Loucy (cell line): ENCODE results near the gene TRERF1.

ENCODE experiments used
- H2AFZ ChIP-seq: fragments of 200-600 bp; sonication (generic); 2 replicates; pipeline ENCODE4 v1.6.0; 2016; ENCODE audit warnings: antibody characterized with exemption, mild to moderate bottlenecking, low read length, moderate library complexity
- H3F3A ChIP-seq: fragments of 200-600 bp; 2 replicates; pipeline ENCODE4 v1.6.0; 2016; ENCODE audit warnings: antibody characterized with exemption, low read depth, mild to moderate bottlenecking
- H3K27me3 ChIP-seq: fragments of 200-600 bp; sonication (generic); 2 replicates; pipeline ENCODE4 v1.6.1; 2014; ENCODE audit warnings: low read length, mild to moderate bottlenecking; ENCODE audit not compliant: insufficient read depth, poor library complexity, severe bottlenecking
- H3K36me3 ChIP-seq: fragments of 200-600 bp; sonication (generic); 2 replicates; pipeline ENCODE4 v1.6.1; 2016; ENCODE audit warnings: low read length; ENCODE audit not compliant: insufficient read depth
- H3K4me1 ChIP-seq: fragments of 200-600 bp; sonication (generic); 2 replicates; pipeline ENCODE4 v1.5.1; 2014; ENCODE audit warnings: low read length, mild to moderate bottlenecking; ENCODE audit not compliant: insufficient read depth, poor library complexity, severe bottlenecking
- H3K4me2 ChIP-seq: fragments of 200-600 bp; sonication (generic); 2 replicates; pipeline ENCODE4 v1.6.0; 2014; ENCODE audit warnings: antibody characterized with exemption, low read length, low read depth, mild to moderate bottlenecking; ENCODE audit not compliant: poor library complexity, severe bottlenecking
- H3K4me3 ChIP-seq: fragments of 200-600 bp; sonication (generic); 2 replicates; pipeline ENCODE4 v1.5.1; 2014; ENCODE audit warnings: low read length, mild to moderate bottlenecking, mixed read lengths; ENCODE audit not compliant: poor library complexity, severe bottlenecking
- H3K79me2 ChIP-seq: fragments of 200-600 bp; sonication (generic); 2 replicates; pipeline ENCODE4 v1.6.1; 2014; ENCODE audit warnings: low read length; ENCODE audit not compliant: insufficient read depth
- H3K9ac ChIP-seq: fragments of 200-600 bp; sonication (generic); 2 replicates; pipeline ENCODE4 v1.6.0; 2014; ENCODE audit warnings: mild to moderate bottlenecking, low read depth, low read length, moderate library complexity; ENCODE audit not compliant: poor library complexity, severe bottlenecking
- H3K9me2 ChIP-seq: fragments of 200-600 bp; sonication (generic); replicated peaks from 2 replicates; pipeline ENCODE4 v1.6.1; 2016; ENCODE audit warnings: low read depth, low read length, mixed read lengths
- H3K9me3 ChIP-seq: fragments of 200-600 bp; sonication (generic); 2 replicates; pipeline ENCODE4 v1.6.1; 2014; ENCODE audit warnings: mild to moderate bottlenecking, antibody characterized with exemption, low read length, low read depth; ENCODE audit not compliant: insufficient read depth
- H4K20me1 ChIP-seq: fragments of 200-600 bp; sonication (generic); 2 replicates; pipeline ENCODE4 v1.6.0; 2014; ENCODE audit warnings: antibody characterized with exemption, low read length, mild to moderate bottlenecking; ENCODE audit not compliant: insufficient read depth, poor library complexity, severe bottlenecking
- EZH2phosphoT487 ChIP-seq: fragments of 200-600 bp; IDR thresholded peaks from 2 replicates; pipeline ENCODE4 v1.6.1; 2018; ENCODE audit warnings: antibody characterized with exemption, mild to moderate bottlenecking, moderate library complexity, borderline replicate concordance
- TF ChIP-seq, protein P1 (sequence below): fragments of 200-600 bp; sonication (generic); conservative IDR thresholded peaks from 2 replicates; pipeline ENCODE4 v1.5.1; 2014; ENCODE audit warnings: mild to moderate bottlenecking, antibody characterized with exemption, low read length

Gene TRERF1

DNA sequence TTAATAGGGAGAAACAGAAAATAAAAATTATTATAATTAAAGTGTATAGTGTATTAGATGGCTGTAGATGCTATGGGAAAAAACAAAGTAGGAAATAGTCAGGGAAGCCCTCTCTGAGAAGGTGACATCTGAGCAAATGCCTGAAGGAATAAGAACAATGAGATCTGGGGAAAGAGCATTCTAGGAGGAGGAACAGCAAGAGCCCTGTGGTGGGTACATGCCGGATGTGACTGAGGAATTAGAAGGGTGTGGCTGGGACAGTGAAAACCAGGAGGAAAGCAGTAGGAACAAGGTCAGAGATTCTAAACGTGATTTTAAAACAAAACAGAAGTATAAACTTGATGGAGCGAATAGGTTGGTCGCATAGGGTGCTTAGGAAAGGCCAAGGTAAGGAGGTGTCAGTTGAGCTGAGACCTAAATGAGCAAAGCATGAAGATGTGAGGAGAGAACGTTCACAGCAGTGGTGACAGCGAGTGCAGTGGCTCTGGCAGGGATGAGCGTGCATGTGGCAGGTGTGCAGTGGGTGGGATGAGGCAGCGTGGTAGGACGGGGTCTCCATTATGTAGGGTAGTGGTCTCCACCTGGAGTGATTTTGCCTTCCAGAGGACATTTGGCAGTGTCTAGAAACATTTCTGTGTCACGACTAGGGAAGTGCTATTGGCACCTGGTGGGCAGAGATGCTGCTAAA lies 137.0 kb downstream of the TRERF1 start:
- H3K4me2 ChIP-seq = no peak overlapping the region
- peaks cover 7% of the 10 kb centered on the region; the same call in 1 of the 2 replicates for H3K79me2 ChIP-seq

DNA sequence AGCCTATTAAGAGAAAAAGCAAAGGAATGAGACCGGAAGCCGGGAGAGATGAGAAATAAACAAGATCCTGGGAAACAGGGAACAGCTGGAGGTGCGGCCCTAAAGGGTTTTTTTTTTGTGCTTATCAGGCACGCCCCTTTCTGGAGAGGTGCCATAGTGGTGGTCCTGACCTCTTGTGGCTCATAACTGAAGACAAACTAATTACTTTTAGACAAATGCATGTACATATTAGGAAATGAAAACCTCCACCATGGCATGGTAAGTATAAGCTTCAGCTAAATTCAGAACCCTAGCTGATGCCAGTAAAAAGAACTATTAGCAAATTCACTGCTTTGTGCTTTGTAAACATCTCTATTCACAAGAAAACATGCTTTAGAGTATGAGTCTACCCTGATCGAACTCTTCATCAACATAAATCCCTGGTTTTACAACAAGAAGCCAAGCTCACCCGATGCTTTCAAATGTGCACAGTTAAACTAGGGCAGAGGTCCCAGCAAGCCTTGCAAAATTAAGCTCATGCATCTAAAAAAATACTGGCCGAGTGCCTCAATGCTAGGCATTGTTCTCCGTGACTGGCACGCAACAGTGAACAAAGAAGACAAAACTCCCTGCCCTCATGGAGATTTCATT lies 137.7 kb downstream of the TRERF1 start:
- Histone ChIP-seq H3K9me3 (no peaks in the 10 kb centered on the region), H3K4me3 (no peak overlapping the region), H3K4me2 (no peak overlapping the region), H3K79me2 (peaks cover 7% of the 10 kb centered on the region; the same call in 1 of the 2 replicates), H3K27me3 (no peaks in the 10 kb centered on the region), H3K36me3 (no peaks in the 10 kb centered on the region; the same call in 1 of the 2 replicates), H4K20me1 (peaks cover 3% of the 10 kb centered on the region), H3K9me2 (no peaks in the 10 kb centered on the region), H3K9ac (no peak overlapping the region), H3K4me1 (peaks cover 11% of the 10 kb centered on the region), H2AFZ (no peak overlapping the region), H3F3A (no peaks in the 10 kb centered on the region)
- TF ChIP-seq, protein P1, sequence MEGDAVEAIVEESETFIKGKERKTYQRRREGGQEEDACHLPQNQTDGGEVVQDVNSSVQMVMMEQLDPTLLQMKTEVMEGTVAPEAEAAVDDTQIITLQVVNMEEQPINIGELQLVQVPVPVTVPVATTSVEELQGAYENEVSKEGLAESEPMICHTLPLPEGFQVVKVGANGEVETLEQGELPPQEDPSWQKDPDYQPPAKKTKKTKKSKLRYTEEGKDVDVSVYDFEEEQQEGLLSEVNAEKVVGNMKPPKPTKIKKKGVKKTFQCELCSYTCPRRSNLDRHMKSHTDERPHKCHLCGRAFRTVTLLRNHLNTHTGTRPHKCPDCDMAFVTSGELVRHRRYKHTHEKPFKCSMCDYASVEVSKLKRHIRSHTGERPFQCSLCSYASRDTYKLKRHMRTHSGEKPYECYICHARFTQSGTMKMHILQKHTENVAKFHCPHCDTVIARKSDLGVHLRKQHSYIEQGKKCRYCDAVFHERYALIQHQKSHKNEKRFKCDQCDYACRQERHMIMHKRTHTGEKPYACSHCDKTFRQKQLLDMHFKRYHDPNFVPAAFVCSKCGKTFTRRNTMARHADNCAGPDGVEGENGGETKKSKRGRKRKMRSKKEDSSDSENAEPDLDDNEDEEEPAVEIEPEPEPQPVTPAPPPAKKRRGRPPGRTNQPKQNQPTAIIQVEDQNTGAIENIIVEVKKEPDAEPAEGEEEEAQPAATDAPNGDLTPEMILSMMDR = peak; percentile 16; the same call in 1 of the 2 replicates
- no peak for TF ChIP-seq EZH2phosphoT487

More for the DNA sequence above, 137.0 kb downstream of the TRERF1 start:
- Histone ChIP-seq H3K4me1 (peaks cover 11% of the 10 kb centered on the region), H2AFZ (no peak overlapping the region), H3F3A (no peaks in the 10 kb centered on the region), H3K27me3 (no peaks in the 10 kb centered on the region), H4K20me1 (no peaks in the 10 kb centered on the region), H3K4me3 (no peak overlapping the region), H3K9ac (no peak overlapping the region), H3K36me3 (no peaks in the 10 kb centered on the region; the same call in 1 of the 2 replicates), H3K9me2 (no peaks in the 10 kb centered on the region), H3K9me3 (no peaks in the 10 kb centered on the region)
- no peak for TF ChIP-seq EZH2phosphoT487
- TF ChIP-seq, protein P1 = no peak

DNA sequence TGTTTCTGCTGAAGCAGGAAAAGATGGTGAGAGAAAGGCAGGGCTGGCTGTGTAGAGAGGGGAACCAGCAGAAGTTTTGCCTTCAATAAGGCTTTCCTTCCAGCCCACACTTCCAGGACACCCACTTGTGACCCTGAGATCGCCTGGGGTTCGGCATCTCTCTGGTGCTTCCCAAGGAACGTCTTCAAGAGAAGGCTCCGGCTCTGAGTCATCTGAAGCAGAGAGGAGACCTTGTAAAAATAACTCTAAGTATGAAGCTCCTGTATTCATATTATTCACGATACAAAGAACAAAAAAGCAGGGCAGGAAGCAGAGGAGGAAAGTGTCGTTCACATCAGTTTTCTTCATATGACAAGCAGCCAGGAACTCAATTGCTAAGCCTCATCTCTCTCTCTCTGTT lies 138.7 kb downstream of the TRERF1 start:
- peaks cover 5% of the 10 kb centered on the region for H4K20me1 ChIP-seq
- no peak overlapping the region for H3K4me2 ChIP-seq
- H2AFZ ChIP-seq = no peak overlapping the region
- H3K27me3 ChIP-seq = no peaks in the 10 kb centered on the region
- peaks cover 3% of the 10 kb centered on the region; the same call in 1 of the 2 replicates for H3K79me2 ChIP-seq
- H3F3A ChIP-seq = no peaks in the 10 kb centered on the region
- H3K9ac ChIP-seq = no peak overlapping the region
- H3K36me3 ChIP-seq = no peaks in the 10 kb centered on the region; the same call in 1 of the 2 replicates
- no peaks in the 10 kb centered on the region for H3K9me3 ChIP-seq
- no peak for TF ChIP-seq EZH2phosphoT487
- TF ChIP-seq, protein P1 = no peak
- no peaks in the 10 kb centered on the region for H3K9me2 ChIP-seq
- H3K4me3 ChIP-seq = no peak overlapping the region
- peaks cover 11% of the 10 kb centered on the region for H3K4me1 ChIP-seq
